HG02981 (cell line): ENCODE data around the gene CLDN3.

Experiments used
- ATAC-seq: cut with Tn5 transposase; IDR thresholded peaks from one replicate; pipeline ENCODE4 v1.9.1; 2021; ENCODE audit warnings: mild to moderate bottlenecking, moderate library complexity; ENCODE audit not compliant: unreplicated experiment

Gene CLDN3

GRCh38 chr7:73773700-73774517 is 3.8 kb upstream of the CLDN3 start:
- ATAC-seq, result no peak

DNA sequence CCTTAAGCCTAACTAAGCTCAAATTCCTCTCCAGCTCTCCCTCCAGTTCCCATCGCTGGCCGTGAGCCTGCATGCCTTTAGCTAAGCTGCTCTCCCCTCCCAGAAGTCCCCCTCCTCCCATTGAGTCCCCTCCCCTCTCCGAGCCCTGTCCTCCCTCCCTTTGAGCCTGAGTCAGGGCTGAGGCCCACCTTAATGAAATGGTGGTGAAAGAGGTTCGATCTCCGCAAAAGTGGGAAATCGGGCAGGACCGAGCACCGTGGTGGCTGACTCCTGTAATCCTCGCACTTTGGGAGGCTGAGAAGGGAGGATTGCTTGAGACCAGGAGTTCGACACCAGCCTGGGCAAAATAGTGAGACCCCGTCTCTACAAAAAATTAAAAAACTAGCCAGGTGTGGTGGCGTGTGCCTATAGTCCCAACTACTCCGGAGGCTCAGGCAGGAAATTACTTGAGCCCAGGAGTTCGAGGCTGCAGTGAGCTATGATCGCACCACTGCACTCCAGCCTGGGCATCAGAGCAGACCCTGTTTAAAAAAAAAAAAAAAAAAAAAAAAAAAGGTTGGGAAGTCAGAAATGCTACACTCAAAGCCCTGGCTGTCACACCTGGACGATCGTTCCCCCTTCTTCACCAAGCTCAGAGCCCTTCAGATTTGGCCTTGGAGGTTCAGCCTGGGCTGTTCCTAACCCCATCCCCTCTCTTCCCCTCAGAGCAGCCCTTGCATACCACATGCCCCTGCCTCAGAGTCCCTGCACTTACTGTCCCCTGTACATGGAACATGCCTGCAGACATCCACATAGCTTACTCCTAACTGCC is 995 bp upstream of the CLDN3 start:
- no peak for ATAC-seq

DNA sequence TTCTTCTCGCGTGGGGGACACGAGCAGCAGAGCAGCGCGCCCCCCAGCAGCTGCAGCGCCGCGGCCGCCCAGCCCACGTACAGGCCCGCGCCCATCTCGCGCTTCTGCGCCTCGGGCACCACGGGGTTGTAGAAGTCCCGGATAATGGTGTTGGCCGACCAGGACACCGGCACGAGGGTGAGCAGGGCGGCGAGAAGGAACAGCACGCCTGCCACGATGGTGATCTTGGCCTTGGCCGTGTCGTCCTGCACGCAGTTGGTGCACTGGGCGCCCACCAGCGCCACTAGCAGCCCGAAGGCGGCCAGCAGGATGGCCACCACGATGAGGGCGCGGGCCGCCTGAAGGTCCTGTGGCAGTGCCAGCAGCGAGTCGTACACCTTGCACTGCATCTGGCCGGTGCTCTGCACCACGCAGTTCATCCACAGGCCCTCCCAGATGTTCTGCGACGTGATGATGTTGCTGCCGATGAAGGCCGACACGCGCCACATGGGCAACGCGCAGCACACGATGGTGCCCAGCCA is 529 bp downstream of the CLDN3 start:
- ATAC-seq, result no peak

- no peak for ATAC-seq
Measured at GRCh38 chr7:73768641-73769480, 1.2 kb downstream of the CLDN3 start.

- no peak for ATAC-seq
Measured at GRCh38 chr7:73766556-73767229, 3.4 kb downstream of the CLDN3 start.

DNA sequence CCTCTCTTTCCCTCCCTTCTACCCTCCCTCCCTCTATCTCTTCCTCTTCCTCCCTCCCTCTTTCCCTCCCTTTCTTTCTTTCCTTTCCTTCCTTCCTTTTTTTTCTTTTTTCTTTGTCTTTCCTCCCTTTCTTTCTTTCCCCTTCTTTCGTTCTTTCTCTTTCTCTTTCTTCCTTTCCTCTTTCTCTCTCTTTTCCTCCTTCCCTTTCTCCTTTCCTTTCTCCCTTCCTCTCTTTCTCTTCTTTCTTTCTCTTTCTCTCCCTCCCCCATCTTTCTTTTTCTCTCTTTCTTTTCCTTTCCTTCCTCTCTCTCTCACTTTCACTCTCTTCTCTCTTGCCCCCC is 7.4 kb downstream of the CLDN3 start:
- no peak for ATAC-seq

- no peak for ATAC-seq
Measured at GRCh38 chr7:73761854-73762658, 8.0 kb downstream of the CLDN3 start.

DNA sequence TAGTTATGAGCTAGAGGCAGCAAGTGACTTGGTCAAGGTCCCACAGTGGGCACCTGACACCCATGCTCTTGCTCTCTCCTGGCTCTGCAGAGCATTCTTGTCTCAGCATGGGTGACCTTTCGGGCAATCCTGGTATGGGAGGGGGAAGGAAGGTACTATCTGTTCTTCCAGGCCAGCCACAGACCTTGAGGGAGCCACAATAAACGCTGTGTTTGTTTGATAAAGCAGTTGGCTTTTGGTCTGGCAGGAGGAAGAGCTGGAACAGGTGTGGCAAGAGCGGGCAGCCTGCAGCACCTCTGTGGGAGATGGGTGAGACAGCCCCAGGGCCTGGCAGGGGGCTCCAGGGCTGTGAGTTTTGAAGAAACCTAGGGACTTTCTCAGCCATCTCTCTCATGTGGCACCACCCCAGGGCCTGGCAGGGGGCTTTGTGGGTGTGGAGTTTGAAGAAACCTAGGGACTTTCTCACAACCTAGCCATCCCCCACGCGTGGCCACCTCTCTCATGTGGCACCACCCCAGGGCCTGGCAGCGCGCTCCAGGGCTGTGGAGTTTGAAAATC is 11.4 kb downstream of the CLDN3 start:
- no peak for ATAC-seq

DNA sequence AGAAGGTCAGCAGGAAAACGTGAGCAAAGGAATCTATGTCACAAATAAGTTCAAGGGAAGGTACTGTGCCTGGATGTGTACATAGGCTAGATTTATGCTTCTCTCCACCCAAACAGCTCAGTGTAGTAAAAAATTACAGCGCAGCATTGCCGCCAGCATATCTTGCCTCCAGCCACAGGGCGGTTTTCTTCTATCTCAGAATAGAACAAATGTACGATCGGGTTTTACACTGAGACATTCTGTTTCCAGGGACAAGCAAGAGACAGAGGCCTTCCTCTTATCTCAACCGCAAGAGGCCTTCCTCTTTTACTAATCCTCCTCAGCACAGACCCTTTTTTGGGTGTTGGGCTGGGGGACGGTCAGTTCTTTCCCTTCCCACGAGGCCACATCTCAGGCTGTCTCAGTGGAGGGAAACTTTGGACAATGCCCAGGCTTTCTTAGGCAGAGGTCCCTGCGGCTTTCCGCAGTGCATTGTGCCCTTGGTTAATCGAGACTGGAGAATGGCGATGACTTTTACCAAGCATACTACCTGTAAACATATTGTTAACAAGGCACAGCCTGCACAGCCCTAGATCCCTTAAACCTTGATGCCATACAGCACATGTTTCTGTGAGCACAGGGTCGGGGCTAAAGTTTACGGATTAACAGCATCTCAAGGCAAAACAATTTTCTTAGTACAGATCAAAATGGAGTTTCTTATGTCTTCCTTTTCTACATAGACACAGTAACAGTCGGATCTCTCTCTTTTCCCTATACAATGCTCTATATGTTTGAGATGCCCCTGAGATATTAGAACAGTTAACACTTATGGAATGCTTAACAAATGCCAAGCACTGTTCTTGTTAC is 19.9 kb downstream of the CLDN3 start:
- no peak for ATAC-seq

GRCh38 chr7:73746378-73746777 is 23.7 kb downstream of the CLDN3 start:
- ATAC-seq, result no peak

DNA sequence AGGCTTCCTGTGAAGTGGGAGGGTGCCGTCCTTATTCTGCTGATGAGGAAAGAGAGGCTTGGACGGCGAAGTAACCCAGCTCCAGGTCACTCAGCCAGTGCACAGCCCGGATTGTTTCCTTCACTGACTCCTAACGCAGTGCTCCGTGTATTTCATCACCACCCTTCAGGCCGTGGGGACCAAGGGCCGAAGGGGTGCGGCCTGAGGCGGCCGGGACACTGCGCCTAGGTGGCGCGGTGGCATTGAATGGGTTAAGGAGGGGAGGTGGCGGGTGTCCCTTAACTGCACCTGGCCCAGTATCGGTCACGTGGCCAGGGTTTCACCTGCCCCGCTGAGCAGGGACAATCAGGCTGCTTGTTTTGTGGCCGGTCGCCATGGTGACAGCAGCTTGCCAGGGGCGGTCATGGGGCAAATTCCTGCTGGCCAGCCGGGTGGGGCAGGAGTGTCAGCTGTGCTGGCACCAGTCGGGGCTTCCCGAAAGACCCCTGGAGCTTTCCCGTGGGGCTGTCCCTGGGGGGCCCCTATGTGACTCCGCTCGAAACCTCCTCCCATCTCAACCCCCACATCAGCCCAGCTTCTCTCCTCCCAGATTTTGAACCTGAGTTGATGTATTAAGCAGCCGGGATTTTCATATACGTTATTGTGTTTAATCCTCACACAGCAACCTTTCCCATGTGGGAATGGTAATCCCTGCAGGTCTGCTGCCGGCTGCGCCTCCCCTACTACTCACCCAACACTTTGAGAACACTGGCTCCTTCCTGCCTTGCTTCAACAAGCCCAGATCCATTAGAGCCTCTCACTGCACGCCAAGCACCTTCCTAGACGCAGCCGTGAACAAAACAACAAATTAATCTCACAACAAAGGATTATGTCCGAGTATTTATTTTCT is 27.1 kb downstream of the CLDN3 start:
- no peak for ATAC-seq

GRCh38 chr7:73742338-73742752 is 27.7 kb downstream of the CLDN3 start:
- no peak for ATAC-seq

- ATAC-seq, result no peak
Measured at GRCh38 chr7:73741600-73741999, 28.5 kb downstream of the CLDN3 start.

- ATAC-seq, result no peak
Measured at GRCh38 chr7:73740771-73741170, 29.3 kb downstream of the CLDN3 start.

- ATAC-seq, result no peak
Measured at GRCh38 chr7:73740212-73740611, 29.9 kb downstream of the CLDN3 start.

DNA sequence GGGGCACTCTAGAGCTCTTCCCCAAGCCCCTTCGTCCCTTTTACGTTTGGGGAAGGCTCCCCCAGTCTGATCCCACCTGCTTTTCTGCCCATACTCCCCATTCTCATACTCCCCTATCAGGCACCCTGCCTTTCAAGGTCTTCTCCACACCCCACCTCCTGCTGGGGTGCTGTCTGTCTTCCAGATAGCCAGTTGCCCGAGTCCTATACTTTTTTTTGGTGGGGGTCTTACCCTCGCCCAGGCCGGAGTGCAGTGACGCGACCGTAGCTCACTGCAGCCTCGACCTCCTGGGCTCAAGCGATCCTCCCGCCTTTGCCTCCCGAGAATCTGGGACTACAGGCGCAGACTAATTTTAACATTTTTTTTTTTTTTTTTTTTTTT is 30.7 kb downstream of the CLDN3 start:
- no peak for ATAC-seq

DNA sequence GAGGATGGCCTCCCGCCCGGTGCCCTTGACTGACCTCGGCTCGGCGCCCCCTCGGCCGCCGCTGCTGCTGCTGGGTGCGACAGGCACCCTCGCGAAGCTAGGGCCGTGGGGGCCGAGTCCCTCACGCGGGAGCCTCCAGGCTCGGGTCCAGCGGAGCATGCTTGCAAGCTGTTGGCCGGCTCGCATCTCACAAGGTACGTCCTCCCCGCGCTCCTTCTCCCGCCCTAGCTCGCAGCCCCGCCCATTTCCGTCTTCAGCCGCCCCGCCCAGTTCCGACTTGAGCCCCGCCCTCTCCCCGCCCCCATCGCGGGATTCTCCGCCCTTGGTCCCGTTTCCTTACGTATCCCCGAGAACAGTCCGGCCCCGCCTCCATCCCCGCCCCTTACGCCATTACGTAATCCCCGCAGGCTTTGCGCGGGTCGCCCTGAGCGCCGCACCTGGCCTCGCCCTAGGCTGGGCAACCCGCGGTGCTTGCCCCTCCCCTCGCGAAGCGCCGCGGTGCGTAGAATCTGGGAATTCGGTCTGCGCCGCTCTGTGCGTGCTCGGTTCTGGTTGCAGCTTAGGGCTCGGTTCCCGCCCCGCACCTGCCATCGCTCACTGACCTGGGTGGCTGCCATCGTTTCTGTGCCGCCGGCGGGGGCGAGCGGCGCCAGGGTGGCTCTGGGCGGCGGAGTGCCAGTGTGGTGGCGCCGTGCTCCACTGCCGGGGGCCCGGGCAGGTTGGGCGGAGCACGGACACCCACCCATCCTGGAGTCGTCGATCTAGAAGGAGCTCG is 31.3 kb downstream of the CLDN3 start, which contains the start of gene ABHD11:
Gene ABHD11 (minus strand): TSS at position 191 of the 775 bp plus-strand sequence. CDS start 32 bp downstream, at position 159.
- ATAC-seq, result peak; percentile 86
